Glomerular endothelial cell (primary cell): Measurements from ENCODE around the gene SLC22A17. TPM values are rescaled to one million over a fixed set of nuclear protein-coding genes. Genes with fewer than 3 reads are reported as not detected.
A peak's percentile ranks its signal among the peaks of the same experiment; 100 is the strongest.
"Not testable (repeated sequence)": the region's sequence is repeated elsewhere in the genome, so short reads cannot be mapped to it uniquely, and the experiment has no call there.

Source experiments
- DNase-seq: peaks from one replicate; pipeline ENCODE4 v3.0.0-alpha.2; 2011; ENCODE audit warnings: low read depth, low spot score; ENCODE audit errors: extremely low read depth
- total RNA-seq: library from RNA; depleted of rRNA; stranded (reverse); fragments of >200 nt; gene quantifications from 2 replicates; pipeline ENCODE4 v1.2.3, GENCODE V29; 2015

SLC22A17 gene
- total RNA-seq, 1 donor from 2014 or later: 7.3 TPM

DNA sequence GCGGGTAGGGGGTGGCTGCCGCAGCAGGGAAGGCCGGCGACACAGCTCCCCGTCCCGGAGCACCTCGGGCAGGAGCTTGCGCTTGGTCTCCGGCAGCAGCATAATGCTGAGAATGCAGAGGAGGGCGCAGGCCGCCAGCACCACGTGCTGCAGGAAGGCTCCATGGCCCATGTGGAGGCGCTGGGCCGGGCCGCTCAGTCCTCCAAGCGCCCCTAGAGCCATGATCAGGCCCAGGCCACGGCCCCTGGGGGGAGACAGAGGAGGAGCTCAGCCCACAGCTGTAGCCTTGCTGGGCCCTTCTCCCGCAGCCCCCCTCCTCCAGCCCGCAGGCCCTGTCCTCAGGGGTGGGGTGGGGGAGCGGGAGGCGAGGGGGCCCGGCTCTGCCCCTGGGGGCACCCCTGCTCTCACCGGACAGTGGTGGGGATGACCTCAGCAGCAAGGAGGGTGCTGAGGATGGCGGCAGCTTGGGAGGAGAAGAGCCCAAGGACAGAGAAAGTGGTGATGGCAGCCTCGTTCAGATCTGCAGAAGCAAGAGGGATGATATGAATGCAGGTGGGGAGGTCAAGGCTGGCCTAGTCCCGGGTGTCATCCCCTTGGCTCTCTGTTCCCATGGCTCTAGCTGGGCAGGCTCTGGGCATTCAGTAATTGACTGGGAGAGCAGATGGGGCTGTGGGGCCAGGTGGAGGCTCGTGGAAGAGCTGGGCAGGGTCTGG is 5.8 kb downstream of the SLC22A17 start:
- DNase-seq: no peak

DNA sequence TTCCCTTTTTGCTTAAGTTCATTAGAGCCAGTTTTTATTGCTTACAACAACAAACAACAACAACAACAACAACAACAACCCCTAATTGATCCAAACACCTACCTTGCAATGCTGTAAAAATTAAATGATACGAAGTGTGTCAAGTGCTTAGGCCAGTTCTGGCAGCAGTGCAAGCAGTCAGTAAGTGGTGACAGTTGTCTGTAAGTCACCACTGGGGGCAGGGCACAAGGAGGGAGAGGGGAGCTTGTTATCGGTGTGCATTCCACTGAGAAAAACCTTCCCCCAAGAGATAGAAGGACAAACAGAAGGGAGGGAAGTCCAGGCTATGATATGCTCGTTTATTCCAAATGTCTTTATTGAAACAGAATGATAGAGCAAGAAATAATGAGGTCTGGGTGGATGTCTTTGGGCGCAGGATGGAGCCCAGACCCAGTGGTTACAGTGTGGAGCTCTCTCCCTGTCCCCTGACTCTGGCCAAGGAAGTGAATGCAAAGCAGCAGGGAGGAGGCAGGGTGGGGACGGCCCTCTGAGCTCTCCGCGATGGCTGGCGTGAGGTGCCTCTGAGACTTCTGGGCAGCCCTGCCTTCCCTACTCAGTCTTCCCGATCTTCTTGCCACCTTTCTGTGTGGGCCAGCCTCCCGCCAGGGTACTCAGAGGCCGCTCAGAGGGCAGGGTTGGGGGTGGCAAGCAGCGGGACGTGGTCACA is 6.5 kb downstream of the SLC22A17 start:
- DNase-seq: no peak

DNA sequence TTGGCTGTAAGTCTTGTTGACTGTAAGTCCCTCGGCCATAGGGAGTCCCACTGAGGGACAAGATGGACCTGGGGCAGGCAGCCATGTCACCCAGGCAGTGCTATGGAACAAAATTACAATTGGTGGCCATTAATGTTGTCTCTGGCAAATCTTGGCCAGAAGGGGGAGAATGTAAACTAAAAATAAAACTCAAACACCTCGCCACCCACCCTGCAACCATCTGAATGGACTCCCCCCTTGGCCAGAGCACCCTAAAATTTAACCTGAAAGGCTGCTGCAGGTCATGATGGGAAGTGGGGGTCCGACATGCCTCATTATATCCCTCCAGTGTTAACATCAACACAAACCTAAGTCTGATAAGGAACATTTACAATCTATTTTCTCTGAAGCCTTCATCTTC is 8.2 kb downstream of the SLC22A17 start:
- no peak for DNase-seq

DNA sequence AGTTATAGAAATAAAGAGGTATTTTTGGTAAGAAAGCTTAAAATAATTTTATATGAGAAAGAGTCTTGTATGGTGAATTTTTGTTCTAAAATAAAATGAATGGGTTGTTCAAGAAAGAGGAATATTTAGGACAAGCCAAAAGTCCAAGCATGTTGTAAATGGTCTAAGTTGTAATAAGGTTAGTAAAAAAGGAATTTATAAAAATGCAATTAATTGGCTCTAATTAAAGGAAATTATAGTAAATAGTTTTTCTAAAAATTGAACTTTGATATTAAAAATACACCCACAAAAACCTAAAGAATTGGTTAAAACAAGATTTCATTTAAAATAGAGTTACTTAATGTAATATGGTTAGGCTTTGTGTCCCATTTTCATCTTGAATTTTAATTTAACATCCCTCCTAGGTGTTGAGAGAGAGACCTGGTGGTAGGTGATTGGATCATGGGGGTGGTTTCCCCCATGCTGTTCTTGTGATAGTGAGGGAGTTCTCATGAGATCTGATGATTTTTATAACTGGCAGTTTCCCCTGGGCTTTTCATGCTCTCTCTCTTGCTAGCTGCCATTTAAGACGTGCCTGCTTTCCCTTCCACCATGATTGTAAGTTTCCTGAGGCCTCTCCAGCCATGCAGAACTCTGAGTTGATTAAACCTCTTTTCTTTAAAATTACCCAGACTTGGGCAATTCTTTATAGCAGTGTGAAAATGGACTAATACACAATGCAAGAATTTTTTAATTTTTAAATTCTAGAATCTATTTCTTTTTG is 13.0 kb downstream of the SLC22A17 start:
- DNase-seq: no peak

DNA sequence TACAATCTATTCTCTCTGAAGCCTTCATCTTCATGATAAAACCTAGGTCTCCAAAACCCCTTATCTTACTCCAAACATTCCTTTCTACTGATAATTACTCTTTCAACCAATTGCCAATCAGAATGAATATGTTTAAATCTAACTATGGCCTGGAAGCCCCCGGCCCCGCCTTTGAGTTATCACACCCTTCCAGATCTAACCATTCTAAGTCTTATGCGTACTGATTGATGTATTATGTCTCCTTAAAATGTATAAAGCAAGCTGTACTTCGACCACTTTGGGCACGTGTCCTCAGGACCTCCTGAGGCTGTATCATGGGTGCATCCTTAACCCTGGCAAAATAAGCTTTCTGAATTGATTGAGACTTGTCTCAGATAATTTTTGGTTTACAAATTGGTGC is 17.1 kb downstream of the SLC22A17 start:
- DNase-seq: no peak

DNA sequence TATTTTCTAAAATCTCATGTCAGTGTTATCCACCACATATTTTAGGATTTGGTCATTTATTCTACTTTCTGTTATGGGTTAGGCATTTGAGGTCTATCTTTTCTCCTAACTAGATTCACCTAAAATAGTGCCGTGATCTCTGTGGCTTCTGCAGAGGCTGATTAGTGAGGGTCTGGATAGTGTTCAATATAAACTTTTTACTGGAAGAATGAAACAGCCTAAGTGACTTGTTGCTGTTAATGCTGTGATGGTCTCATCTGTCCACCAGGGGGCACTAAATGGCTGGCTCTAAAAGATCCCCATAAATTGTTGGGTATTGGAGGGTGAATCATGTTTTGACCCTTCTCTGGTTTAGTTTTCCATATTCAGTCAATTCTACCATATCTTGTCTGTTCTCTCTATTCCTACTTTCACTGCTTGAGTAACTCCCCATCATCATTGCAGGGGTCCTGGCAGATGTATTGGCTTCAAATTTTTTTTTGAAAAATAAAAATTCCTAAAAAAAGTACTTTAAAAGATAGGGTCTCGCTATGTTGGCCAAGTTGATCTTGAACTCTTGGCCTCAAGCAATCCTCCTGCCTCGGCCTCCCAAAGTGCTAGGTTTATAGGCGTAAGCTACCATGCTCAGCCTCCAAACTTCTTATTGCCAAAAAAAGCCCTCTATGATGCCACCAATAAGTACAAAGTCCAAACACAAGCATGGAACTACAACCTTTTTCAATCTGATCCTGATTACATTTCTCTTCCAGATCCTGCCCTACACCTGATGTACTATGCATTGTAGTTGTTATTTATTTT is 24.5 kb downstream of the SLC22A17 start:
- peak; percentile 58 for DNase-seq

DNA sequence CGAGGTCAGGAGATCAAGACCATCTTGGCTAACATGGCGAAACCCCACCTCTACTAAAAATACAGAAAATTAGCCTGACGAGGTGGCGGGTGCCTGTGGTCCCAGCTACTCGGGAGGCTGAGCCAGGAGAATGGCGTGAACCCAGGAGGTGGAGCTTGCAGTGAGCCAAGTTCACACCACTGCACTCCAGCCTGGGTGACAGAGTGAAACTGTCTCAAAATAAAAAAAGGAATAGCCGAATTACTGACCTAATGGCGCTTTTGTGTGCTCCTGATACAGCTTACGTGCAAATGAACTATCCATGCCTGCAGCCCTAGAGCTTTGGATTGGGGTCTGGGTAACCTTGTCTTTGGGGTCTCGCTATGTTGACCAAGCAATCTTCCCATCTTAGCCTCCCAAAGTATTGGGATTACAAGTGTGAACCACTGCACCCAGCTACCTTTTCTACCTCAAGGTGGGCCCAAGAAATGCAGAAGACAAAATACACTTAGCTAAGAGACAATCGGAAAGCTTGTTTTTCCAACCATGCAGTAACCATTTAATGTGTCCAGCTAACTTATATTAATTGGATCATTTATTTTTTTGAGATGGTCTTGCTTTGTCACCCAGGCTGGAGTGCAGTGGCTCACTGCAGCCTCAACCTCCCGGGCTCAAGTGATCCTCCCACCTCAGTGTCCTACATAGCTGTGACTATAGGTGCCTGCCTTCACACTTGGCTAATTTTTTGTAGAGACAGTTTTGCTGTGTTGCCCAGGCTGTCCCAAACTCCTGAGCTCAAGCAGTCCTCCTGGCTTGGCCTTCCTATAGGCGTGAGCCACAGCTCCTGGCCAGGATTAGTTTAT is 26.0 kb downstream of the SLC22A17 start:
- DNase-seq: no peak

DNA sequence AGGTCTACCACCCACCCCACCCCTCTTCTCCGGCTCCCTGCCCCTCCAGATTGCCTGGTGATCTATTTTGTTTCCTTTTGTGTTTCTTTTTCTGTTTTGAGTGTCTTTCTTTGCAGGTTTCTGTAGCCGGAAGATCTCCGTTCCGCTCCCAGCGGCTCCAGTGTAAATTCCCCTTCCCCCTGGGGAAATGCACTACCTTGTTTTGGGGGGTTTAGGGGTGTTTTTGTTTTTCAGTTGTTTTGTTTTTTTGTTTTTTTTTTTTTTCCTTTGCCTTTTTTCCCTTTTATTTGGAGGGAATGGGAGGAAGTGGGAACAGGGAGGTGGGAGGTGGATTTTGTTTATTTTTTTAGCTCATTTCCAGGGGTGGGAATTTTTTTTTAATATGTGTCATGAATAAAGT is 26.9 kb downstream of the SLC22A17 start:
- not testable (repeated sequence) for DNase-seq

DNA sequence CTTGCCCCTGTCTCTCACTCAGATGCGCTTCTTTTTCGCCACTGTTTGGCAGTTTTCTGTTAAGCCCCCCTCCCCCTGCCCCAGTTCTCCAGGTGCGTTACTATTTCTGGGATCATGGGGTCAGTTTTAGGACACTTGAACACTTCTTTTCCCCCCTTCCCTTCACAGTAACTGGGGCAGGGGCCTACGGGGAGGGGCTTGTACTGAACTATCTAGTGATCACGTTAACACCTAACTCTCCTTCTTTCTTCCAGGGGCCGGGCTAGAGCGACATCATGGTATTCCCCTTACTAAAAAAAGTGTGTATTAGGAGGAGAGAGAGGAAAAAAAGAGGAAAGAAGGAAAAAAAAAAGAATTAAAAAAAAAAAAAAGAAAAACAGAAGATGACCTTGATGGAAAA is 27.7 kb downstream of the SLC22A17 start:
- DNase-seq: no peak

DNA sequence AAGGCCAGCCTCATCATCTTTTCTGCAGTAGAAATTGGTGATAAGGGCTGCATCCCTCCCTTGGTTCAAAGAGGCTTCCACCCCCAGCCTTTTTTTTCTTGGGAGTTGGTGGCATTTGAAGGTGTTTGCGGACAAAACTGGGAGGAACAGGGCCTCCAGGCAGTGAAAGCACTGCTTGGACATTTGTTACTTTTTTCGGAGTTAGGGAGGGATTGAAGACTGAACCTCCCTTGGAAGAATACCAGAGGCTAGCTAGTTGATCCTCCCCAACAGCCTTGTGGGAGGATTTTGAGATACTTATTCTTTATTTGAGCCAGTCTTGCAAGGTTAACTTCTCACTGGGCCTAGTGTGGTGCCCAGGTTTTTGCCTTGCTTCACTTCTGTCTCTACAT is 28.2 kb downstream of the SLC22A17 start:
- no peak for DNase-seq

DNA sequence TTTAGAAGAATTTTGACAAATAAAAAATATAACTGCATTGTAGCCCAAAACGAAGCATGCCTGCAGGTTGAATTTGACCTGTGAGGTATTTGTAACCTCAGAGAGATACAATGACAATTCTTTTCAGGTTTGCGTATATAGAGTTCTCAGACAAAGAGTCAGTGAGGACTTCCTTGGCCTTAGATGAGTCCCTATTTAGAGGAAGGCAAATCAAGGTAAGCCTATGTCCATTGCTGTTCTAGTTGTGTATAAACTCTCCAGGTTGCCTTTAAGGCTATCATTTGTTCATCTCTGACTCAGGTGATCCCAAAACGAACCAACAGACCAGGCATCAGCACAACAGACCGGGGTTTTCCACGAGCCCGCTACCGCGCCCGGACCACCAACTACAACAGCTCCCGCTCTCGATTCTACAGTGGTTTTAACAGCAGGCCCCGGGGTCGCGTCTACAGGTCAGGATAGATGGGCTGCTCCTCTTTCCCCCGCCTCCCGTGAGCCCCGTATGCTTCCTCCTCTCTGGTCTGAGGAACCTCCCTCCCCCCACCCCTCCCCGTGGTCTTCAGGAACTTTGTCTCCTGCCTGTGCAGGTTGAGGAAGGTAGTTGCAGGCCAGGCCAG is 28.7 kb downstream of the SLC22A17 start:
- no peak for DNase-seq

DNA sequence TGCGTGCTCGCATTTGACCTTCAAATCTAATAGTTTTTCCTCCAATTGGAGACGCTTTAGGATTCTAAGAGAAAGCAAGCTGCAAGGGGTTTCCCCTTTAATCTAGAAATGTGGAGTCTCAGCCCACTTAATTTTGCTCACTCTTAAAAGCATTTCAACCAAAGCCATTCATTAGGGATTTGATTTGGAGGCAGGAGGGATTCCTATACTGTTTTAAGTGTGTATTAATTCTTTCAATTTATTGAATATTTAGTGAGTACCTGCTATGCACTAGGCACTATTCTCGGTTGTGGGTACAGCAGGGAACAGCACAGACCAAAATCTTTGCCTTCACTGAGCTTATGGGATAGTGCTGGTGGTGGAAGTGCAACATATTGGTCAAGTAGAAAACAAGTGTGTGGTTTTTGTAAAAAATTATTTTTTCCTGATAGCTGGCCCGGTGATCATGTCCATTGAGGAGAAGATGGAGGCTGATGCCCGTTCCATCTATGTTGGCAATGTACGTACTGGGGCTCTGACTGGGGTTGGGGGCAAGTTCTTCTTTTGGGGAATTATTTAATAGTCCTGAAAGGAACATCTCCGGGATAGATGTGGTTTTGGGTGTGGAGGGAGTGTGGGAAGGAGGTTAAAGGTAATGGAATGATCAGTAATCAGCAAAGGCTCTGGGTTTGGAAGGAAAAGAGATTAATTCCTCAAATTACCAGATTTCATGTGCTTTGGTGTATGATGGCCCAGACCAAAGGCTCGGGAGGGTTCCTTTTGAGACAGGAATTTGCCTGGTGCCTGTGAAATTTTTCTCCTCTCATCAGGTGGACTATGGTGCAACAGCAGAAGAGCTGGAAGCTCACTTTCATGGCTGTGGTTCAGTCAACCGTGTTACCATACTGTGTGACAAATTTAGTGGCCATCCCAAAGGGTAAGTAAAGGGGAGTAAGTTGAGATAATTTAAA is 29.8 kb downstream of the SLC22A17 start:
- no peak for DNase-seq

DNA sequence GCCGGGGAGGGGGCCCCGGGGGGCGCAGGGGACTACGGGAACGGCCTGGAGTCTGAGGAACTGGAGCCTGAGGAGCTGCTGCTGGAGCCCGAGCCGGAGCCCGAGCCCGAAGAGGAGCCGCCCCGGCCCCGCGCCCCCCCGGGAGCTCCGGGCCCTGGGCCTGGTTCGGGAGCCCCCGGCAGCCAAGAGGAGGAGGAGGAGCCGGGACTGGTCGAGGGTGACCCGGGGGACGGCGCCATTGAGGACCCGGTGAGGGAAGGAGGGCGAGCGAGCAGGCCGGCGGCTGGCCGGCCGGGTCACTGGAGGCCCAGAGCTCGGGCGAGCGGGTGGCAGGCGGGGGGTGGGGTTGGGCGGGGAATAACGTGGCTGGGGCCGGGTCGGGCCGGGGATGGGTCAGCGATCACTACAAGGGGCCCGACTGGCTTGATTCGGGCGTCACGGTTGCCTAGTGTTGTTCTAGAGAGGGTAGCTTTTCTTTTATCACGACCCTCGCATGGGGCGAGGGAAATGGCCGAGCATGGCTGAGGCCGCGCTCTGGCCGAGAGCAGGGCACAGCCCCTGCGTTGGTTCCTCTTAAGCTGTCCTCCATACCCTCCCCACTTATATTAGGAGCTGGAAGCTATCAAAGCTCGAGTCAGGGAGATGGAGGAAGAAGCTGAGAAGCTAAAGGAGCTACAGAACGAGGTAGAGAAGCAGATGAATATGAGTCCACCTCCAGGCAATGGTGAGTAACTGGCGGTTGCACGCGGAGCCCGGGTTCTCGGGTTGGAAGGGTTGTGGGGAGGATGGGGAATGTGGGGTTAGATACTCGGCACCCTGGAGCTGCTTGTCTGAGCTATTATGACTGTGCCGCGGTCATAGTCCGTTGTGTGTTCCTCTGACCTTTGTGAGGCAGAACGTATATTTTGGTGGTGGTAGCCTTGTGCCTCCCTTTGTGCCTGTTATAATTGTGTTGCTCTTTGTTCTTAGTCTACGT is 30.8 kb downstream of the SLC22A17 start:
- DNase-seq: no peak

DNA sequence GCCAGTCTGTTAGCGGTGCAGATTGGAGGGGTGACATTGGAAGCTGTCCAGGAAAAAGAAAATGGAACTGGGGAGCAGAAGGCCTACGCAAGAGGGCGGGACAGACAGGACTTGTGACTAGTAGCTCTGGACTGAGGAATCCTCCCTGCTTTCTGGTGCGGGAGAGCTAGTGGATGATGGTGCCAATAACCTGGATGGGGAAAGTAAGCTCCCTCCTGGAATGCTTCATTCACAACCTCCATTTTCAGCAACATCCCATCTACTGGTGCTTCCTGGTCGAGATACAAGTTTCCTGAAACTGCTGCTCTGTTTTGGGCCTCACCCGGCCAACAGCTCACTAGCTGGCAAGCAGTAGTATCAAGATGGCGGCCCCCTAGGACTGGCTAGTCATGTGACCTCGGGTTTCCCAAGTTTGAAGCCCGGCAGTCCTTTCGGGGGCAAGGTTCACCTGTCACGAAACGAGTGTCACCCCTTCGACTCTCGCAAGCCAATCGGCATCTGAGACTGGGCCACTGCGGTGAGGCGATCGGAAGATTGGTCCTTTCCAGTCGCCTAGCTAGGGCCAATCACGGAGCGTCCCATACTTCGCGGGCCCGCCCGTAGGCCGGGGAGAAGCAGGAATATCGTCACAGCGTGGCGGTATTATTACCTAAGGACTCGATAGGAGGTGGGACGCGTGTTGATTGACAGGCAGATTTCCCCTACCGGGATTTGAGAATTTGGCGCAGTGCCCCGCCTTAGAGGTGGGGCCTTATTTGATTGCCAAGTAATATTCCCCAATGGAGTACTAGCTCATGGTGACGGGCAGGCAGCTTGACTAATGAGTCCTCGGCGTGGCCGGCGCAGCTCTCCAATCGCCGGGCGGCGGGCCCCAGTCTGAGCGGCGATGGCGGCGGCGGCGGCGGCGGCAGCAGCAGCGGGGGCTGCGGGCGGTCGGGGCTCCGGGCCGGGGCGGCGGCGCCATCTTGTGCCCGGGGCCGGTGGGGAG is 31.8 kb downstream of the SLC22A17 start, which contains the start of gene PABPN1:
PABPN1 (plus strand) TSS at position 874 of the 988 bp plus-strand sequence; CDS start at position 887, 13 bp downstream.
- peak; percentile 100 for DNase-seq

DNA sequence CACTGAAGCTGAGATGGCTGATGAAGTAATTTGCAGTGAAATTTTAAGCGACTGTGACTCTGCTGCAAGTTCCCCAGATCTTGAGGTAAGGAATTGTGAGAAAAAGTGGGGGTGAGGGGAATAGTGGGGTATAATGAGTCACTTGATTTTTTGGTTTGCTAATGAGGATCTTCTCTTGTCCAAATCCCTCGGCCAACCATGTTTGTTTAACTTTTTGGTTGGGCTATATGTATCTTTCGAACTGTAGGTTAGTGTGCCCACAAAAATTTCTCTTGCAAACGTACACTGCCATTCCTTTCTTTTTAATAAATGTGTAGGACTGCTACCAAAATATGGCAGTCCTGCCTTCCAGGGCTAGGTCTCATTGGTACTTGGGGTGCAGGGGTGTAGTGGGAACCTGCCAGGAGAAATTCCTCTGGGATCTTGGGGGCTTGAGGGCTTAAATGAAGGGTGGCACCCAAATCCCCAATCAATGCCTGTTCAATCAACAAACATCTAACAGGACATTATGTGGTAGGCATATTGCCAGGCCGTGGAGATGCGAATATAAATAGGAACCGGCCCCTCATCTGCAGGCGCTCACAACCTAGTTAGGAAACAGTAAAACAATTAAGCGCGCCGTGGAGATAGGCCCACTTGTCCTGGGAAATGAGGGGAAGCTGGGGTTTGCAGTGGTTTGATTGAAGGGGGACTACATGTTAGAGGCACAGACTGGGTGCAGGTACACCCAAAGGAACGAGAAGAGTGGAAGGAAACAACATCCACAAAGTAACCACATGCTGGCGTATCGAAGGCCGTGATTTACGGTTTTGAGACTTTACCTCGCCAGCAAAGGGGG is 32.7 kb downstream of the SLC22A17 start:
- no peak for DNase-seq
